ENCODE data around the gene ESYT2.

The ESYT2 gene

GRCh38 chr7:158836692-158837091 lies 7.4 kb upstream of the ESYT2 start:
- H3K27ac ChIP-seq (ENCODE audit: low read length), result no peak overlapping the region
- no peaks in the 10 kb centered on the region for H3K36me3 ChIP-seq (replicated peaks; ENCODE audit: insufficient read depth, low read length)
- DNase-seq, result no peak
- H3K9ac ChIP-seq (ENCODE audit: low read length), result no peak overlapping the region
- no peak overlapping the region for H3K4me3 ChIP-seq (ENCODE audit: low read length)
- H3K4me1 ChIP-seq (ENCODE audit: low read length), result no peaks in the 10 kb centered on the region
- H3F3A ChIP-seq (ENCODE audit: insufficient read depth, low read length), result no peaks in the 10 kb centered on the region
- no peak for TF ChIP-seq EZH2 (optimal IDR thresholded peaks at IDR 0.05; ENCODE audit: low read depth, low read length)
- no peak for TF ChIP-seq EZH2phosphoT487 (IDR thresholded peaks at IDR 0.05; ENCODE audit: low read length)
- no peak for TF ChIP-seq CTCF (IDR thresholded peaks at IDR 0.05; ENCODE audit: low read length)
- no peaks in the 10 kb centered on the region for H3K79me2 ChIP-seq (ENCODE audit: low read length)
- H3K4me2 ChIP-seq (ENCODE audit: low read depth, low read length), result no peak overlapping the region
- H3K9me2 ChIP-seq (replicated peaks; ENCODE audit: insufficient read depth, low read length), result no peaks in the 10 kb centered on the region
- H4K20me1 ChIP-seq (ENCODE audit: insufficient read depth, low read length), result 0 out of 2 replicates have a peak, but pooled peaks cover 4% of the 10 kb centered on the region
- no peaks in the 10 kb centered on the region for H3K27me3 ChIP-seq (replicated peaks; ENCODE audit: insufficient read depth, low read length)
- H3K9me3 ChIP-seq (replicated peaks; ENCODE audit: insufficient read depth, low read length), result no peaks in the 10 kb centered on the region
- H2AFZ ChIP-seq (ENCODE audit: low read length), result no peak overlapping the region

- H2AFZ ChIP-seq (ENCODE audit: low read length), result no peak overlapping the region
- 0 out of 2 replicates have a peak, but pooled peaks cover 4% of the 10 kb centered on the region for H4K20me1 ChIP-seq (ENCODE audit: insufficient read depth, low read length)
- no peak overlapping the region for H3K4me2 ChIP-seq (ENCODE audit: low read depth, low read length)
- DNase-seq, result no peak
- no peaks in the 10 kb centered on the region for H3K9me3 ChIP-seq (replicated peaks; ENCODE audit: insufficient read depth, low read length)
- H3K9me2 ChIP-seq (replicated peaks; ENCODE audit: insufficient read depth, low read length), result no peaks in the 10 kb centered on the region
- peaks cover 5% of the 10 kb centered on the region for H3K4me1 ChIP-seq (ENCODE audit: low read length)
- H3K79me2 ChIP-seq (ENCODE audit: low read length), result no peaks in the 10 kb centered on the region
- no peak overlapping the region for H3K9ac ChIP-seq (ENCODE audit: low read length)
- peaks cover 8% of the 10 kb centered on the region for H3F3A ChIP-seq (ENCODE audit: insufficient read depth, low read length)
- no peaks in the 10 kb centered on the region for H3K36me3 ChIP-seq (replicated peaks; ENCODE audit: insufficient read depth, low read length)
- H3K27ac ChIP-seq (ENCODE audit: low read length), result no peak overlapping the region
- H3K27me3 ChIP-seq (replicated peaks; ENCODE audit: insufficient read depth, low read length), result no peaks in the 10 kb centered on the region
- TF ChIP-seq EZH2 (optimal IDR thresholded peaks at IDR 0.05; ENCODE audit: low read depth, low read length) (no peak), CTCF (IDR thresholded peaks at IDR 0.05; ENCODE audit: low read length) (no peak), EZH2phosphoT487 (IDR thresholded peaks at IDR 0.05; ENCODE audit: low read length) (no peak)
- no peak overlapping the region for H3K4me3 ChIP-seq (ENCODE audit: low read length)
Observed at GRCh38 chr7:158834878-158835784, 5.8 kb upstream of the ESYT2 start.

GRCh38 chr7:158832994-158833393 lies 3.7 kb upstream of the ESYT2 start:
- no peak overlapping the region for H3K4me3 ChIP-seq (ENCODE audit: low read length)
- H2AFZ ChIP-seq (ENCODE audit: low read length), result no peak overlapping the region
- 0 out of 2 replicates have a peak, but pooled peaks cover 4% of the 10 kb centered on the region for H4K20me1 ChIP-seq (ENCODE audit: insufficient read depth, low read length)
- no peak for DNase-seq
- H3K27ac ChIP-seq (ENCODE audit: low read length), result no peak overlapping the region
- H3K79me2 ChIP-seq (ENCODE audit: low read length), result peaks cover 6% of the 10 kb centered on the region
- H3K9me3 ChIP-seq (replicated peaks; ENCODE audit: insufficient read depth, low read length), result no peaks in the 10 kb centered on the region
- no peaks in the 10 kb centered on the region for H3K36me3 ChIP-seq (replicated peaks; ENCODE audit: insufficient read depth, low read length)
- H3K4me2 ChIP-seq (ENCODE audit: low read depth, low read length), result no peak overlapping the region
- peaks cover 6% of the 10 kb centered on the region for H3K4me1 ChIP-seq (ENCODE audit: low read length)
- H3F3A ChIP-seq (ENCODE audit: insufficient read depth, low read length), result peaks cover 21% of the 10 kb centered on the region
- H3K9me2 ChIP-seq (replicated peaks; ENCODE audit: insufficient read depth, low read length), result no peaks in the 10 kb centered on the region
- TF ChIP-seq EZH2 (optimal IDR thresholded peaks at IDR 0.05; ENCODE audit: low read depth, low read length) (no peak), EZH2phosphoT487 (IDR thresholded peaks at IDR 0.05; ENCODE audit: low read length) (no peak), CTCF (IDR thresholded peaks at IDR 0.05; ENCODE audit: low read length) (no peak)
- no peaks in the 10 kb centered on the region for H3K27me3 ChIP-seq (replicated peaks; ENCODE audit: insufficient read depth, low read length)
- H3K9ac ChIP-seq (ENCODE audit: low read length), result no peak overlapping the region
